Activated naive CD8-positive, alpha-beta T cell treated with anti-CD3 and anti-CD28 coated beads, Interleukin-2, amount 50 U/mL, for 16 hours (primary cell): ENCODE measurements around the gene GSX2.
"Not testable (repeated sequence)": the region's sequence is repeated elsewhere in the genome, so short reads cannot be mapped to it uniquely, and the experiment has no call there.

Source experiments
- DNase-seq: peaks from one replicate; pipeline ENCODE4 v3.0.0-alpha.2; 2020; ENCODE audit warnings: low read depth, low spot score

Gene GSX2

GRCh38 chr4:54103190-54103574, 3.2 kb downstream of the GSX2 start:
- DNase-seq: no peak

GRCh38 chr4:54104907-54105306, 4.9 kb downstream of the GSX2 start:
- no peak for DNase-seq

GRCh38 chr4:54107951-54108748, 8.2 kb downstream of the GSX2 start:
- no peak for DNase-seq

- DNase-seq: no peak
These were observed 9.5 kb downstream of the GSX2 start for GRCh38 chr4:54109241-54110018.

- no peak for DNase-seq
These were observed 10.1 kb downstream of the GSX2 start for GRCh38 chr4:54110019-54110416.

GRCh38 chr4:54113206-54113605, 13.2 kb downstream of the GSX2 start:
- not testable (repeated sequence) for DNase-seq

- DNase-seq: not testable (repeated sequence)
These were observed 16.3 kb downstream of the GSX2 start for GRCh38 chr4:54116246-54116645.

GRCh38 chr4:54118850-54119589, 19.1 kb downstream of the GSX2 start:
- no peak for DNase-seq

- DNase-seq: no peak
These were observed 20.6 kb downstream of the GSX2 start for GRCh38 chr4:54120518-54120917.

GRCh38 chr4:54127660-54128059, 27.7 kb downstream of the GSX2 start:
- DNase-seq: no peak

- DNase-seq: not testable (repeated sequence)
These were observed 28.7 kb downstream of the GSX2 start for GRCh38 chr4:54128694-54129093.

GRCh38 chr4:54139332-54139731, 39.4 kb downstream of the GSX2 start:
- no peak for DNase-seq

- no peak for DNase-seq
These were observed 40.3 kb downstream of the GSX2 start for GRCh38 chr4:54140287-54140686.

- DNase-seq: no peak
These were observed 44.2 kb downstream of the GSX2 start for GRCh38 chr4:54144199-54144598.

- no peak for DNase-seq
These were observed 44.8 kb downstream of the GSX2 start for GRCh38 chr4:54144661-54145171.

- no peak for DNase-seq
These were observed 46.2 kb downstream of the GSX2 start for GRCh38 chr4:54146139-54146538.

GRCh38 chr4:54149323-54149722, 49.4 kb downstream of the GSX2 start:
- DNase-seq: no peak
